Ovary (tissue), 3 donors: Measurements from ENCODE around the gene FBXO34.

ENCODE experiments used
- EP300 ChIP-seq: sonication (generic); formaldehyde crosslinking; IDR thresholded peaks from one replicate; pipeline ENCODE4 v1.6.1; 2017; ENCODE audit warnings: antibody characterized with exemption
- TF ChIP-seq, protein P1 (sequence below), 3 donors: fragments of 450-650 bp in 2 of 3; fragments of 200-600 bp in 1 of 3; IDR thresholded peaks; one replicate each; pipeline versions ENCODE4 v1.5.1 to v1.8.0; 2016 to 2022; ENCODE audit warnings: antibody characterized with exemption in 3 of 3, mild to moderate bottlenecking in 1 of 3
- donor health status: DM: no; HTN: no; CAD: no.

DNA sequence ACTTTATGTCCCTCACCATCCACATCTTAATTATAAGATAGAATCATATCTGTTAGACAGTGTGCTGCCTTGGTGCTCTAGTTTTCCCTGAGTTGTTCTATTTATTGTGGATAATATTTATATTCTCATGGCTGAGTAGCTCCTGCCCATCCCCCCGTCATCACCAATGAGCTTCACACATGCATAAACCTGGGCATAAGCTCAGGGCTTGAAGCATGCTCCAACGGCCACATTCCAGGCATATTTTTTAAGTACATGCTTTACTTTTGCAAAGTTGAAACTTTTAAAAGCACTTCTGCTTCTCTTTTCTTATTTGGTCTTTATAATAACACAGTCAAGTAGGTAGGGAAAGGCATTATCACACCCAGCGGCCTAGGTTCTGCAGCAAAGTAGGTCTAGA lies 3.4 kb upstream of the FBXO34 start:
- TF ChIP-seq, protein P1, sequence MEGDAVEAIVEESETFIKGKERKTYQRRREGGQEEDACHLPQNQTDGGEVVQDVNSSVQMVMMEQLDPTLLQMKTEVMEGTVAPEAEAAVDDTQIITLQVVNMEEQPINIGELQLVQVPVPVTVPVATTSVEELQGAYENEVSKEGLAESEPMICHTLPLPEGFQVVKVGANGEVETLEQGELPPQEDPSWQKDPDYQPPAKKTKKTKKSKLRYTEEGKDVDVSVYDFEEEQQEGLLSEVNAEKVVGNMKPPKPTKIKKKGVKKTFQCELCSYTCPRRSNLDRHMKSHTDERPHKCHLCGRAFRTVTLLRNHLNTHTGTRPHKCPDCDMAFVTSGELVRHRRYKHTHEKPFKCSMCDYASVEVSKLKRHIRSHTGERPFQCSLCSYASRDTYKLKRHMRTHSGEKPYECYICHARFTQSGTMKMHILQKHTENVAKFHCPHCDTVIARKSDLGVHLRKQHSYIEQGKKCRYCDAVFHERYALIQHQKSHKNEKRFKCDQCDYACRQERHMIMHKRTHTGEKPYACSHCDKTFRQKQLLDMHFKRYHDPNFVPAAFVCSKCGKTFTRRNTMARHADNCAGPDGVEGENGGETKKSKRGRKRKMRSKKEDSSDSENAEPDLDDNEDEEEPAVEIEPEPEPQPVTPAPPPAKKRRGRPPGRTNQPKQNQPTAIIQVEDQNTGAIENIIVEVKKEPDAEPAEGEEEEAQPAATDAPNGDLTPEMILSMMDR (IDR thresholded peaks at IDR 0.05), result no peak
- TF ChIP-seq EP300, result no peak
